H1 (cell line): ENCODE measurements around the gene TRAK1. TPM values are rescaled to one million over a fixed set of nuclear protein-coding genes. Genes with fewer than 3 reads are reported as not detected.

Experiments
- CTCF ChIA-PET: fragments of 300-600 bp; sonication (Branson Sonifier 250); formaldehyde crosslinking; loops from one replicate; lab custom pipeline; 2021; ENCODE audit not compliant: partially characterized antibody; lab: Charles Lee
- POLR2A ChIA-PET: fragments of 300-600 bp; sonication (Branson Sonifier 250); formaldehyde crosslinking; loops from one replicate; lab custom pipeline; 2021; ENCODE audit warnings: inconsistent platforms; ENCODE audit not compliant: partially characterized antibody; lab: Charles Lee
- DNase-seq, 2 experiments: peaks; one replicate each; pipeline versions ENCODE4 v3.0.0 to v3.0.0-alpha.2; 2010 to 2022; ENCODE audit warnings: low spot score in 2 of 2, low read depth in 1 of 2, mixed read lengths in 1 of 2
- FAIRE-seq: peaks from 2 replicates; lab custom pipeline; 2011; peaks lifted over from hg19 to GRCh38; lab: Jason Lieb, UNC
- H2AFZ ChIP-seq: 2 replicates; pipeline ENCODE4 v1.8.1; 2012; ENCODE audit warnings: low read length, inconsistent platforms
- H2AK5ac ChIP-seq: 2 replicates; pipeline ENCODE4 v1.6.1; 2013; ENCODE audit warnings: low read depth, low read length
- H2BK120ac ChIP-seq: replicated peaks from 2 replicates; pipeline ENCODE3; 2013; ENCODE audit warnings: low read depth, low read length, inconsistent platforms
- H2BK12ac ChIP-seq: 2 replicates; pipeline ENCODE4 v1.6.1; 2013; ENCODE audit warnings: low read depth, low read length
- H2BK15ac ChIP-seq: 2 replicates; pipeline ENCODE4 v1.6.1; 2013; ENCODE audit warnings: low read length
- H2BK20ac ChIP-seq: 2 replicates; pipeline ENCODE4 v1.6.1; 2013; ENCODE audit warnings: low read length
- H2BK5ac ChIP-seq: 2 replicates; pipeline ENCODE4 v1.6.1; 2013; ENCODE audit warnings: low read depth, low read length
- H3K14ac ChIP-seq: 2 replicates; pipeline ENCODE4 v1.6.1; 2013; ENCODE audit warnings: inconsistent platforms; ENCODE audit not compliant: insufficient read length
- H3K18ac ChIP-seq: 2 replicates; pipeline ENCODE4 v1.6.1; 2013; ENCODE audit warnings: low read length; ENCODE audit errors: extremely low read depth
- H3K23ac ChIP-seq: 2 replicates; pipeline ENCODE4 v1.6.1; 2013; ENCODE audit warnings: inconsistent platforms; ENCODE audit not compliant: insufficient read length
- H3K23me2 ChIP-seq: 2 replicates; pipeline ENCODE4 v1.6.1; 2013; ENCODE audit warnings: low read depth, low read length
- H3K27ac ChIP-seq: 2 replicates; pipeline ENCODE4 v1.6.1; 2011; ENCODE audit warnings: low read depth, low read length, inconsistent platforms
- H3K27me3 ChIP-seq, 4 experiments: replicated peaks in 1 of 4; 1 replicate in 1 of 4; 2 replicates in 3 of 4; pipeline versions ENCODE4 v1.6.1 to v1.8.1; 2011 to 2013; ENCODE audit warnings: low read length in 3 of 4, mild to moderate bottlenecking in 3 of 4, inconsistent platforms in 2 of 4, mixed read lengths in 2 of 4, moderate library complexity in 1 of 4; ENCODE audit not compliant: control insufficient read depth in 3 of 4, insufficient read depth in 3 of 4; ENCODE audit errors: extremely low read depth in 1 of 4
- H3K36me3 ChIP-seq, 4 experiments: 2 replicates each; pipeline versions ENCODE4 v1.6.1 to v1.8.1; 2011 to 2013; ENCODE audit warnings: mild to moderate bottlenecking in 4 of 4, low read length in 3 of 4, moderate library complexity in 2 of 4, control low read depth in 1 of 4, inconsistent platforms in 1 of 4; ENCODE audit not compliant: insufficient read depth in 4 of 4, control insufficient read depth in 2 of 4
- H3K4ac ChIP-seq: replicated peaks from 2 replicates; pipeline ENCODE3; 2013; ENCODE audit warnings: low read length, low read depth, mixed read lengths, inconsistent platforms; ENCODE audit not compliant: insufficient read length
- H3K4me1 ChIP-seq, 4 experiments: replicated peaks in 1 of 4; 1 replicate in 1 of 4; 2 replicates in 3 of 4; pipeline versions ENCODE4 v1.6.1 to v1.8.1; 2011 to 2013; ENCODE audit warnings: low read length in 3 of 4, inconsistent platforms in 2 of 4, mixed read lengths in 1 of 4; ENCODE audit not compliant: insufficient read depth in 4 of 4, control insufficient read depth in 3 of 4
- H3K4me2 ChIP-seq, 2 experiments: 2 replicates each; pipeline versions ENCODE4 v1.6.1 to v1.8.1; 2011 to 2013; ENCODE audit warnings: low read depth in 2 of 2, low read length in 2 of 2, control low read depth in 1 of 2, inconsistent platforms in 1 of 2, mild to moderate bottlenecking in 1 of 2; ENCODE audit not compliant: insufficient read depth in 1 of 2
- H3K4me3 ChIP-seq, 4 experiments: fragments of 200-600, 300-600 bp in 1 of 4; sonication (generic), shearing (Covaris generic), sonication (Bioruptor Twin) in 1 of 4; 2 replicates each; pipeline versions ENCODE4 v1.5.1 to v1.8.1; 2011 to 2016; ENCODE audit warnings: low read length in 4 of 4, low read depth in 3 of 4, control low read depth in 2 of 4, inconsistent platforms in 2 of 4, mild to moderate bottlenecking in 2 of 4, mixed read lengths in 1 of 4, moderate library complexity in 1 of 4; ENCODE audit not compliant: insufficient read depth in 2 of 4; ENCODE audit errors: extremely low read depth in 1 of 4
- H3K56ac ChIP-seq: replicated peaks from 2 replicates; pipeline ENCODE3; 2013; ENCODE audit warnings: low read depth, mild to moderate bottlenecking, mixed read lengths, low read length, inconsistent platforms; ENCODE audit not compliant: insufficient read length
- H3K79me1 ChIP-seq: 2 replicates; pipeline ENCODE4 v1.6.1; 2013; ENCODE audit warnings: low read depth, low read length, control low read depth
- H3K79me2 ChIP-seq, 2 experiments: 2 replicates each; pipeline versions ENCODE4 v1.6.1 to v1.8.1; 2012 to 2013; ENCODE audit warnings: low read length in 2 of 2, mild to moderate bottlenecking in 2 of 2, inconsistent platforms in 1 of 2; ENCODE audit not compliant: insufficient read depth in 2 of 2, control insufficient read depth in 1 of 2
- H3K9ac ChIP-seq, 4 experiments: replicated peaks in 1 of 4; 1 replicate in 1 of 4; 2 replicates in 3 of 4; pipeline versions ENCODE4 v1.6.1 to v1.8.1; 2011 to 2013; ENCODE audit warnings: low read depth in 3 of 4, low read length in 3 of 4, control low read depth in 2 of 4, mild to moderate bottlenecking in 2 of 4, moderate library complexity in 2 of 4, inconsistent platforms in 1 of 4; ENCODE audit errors: extremely low read depth in 1 of 4
- H3K9me3 ChIP-seq, 2 experiments: 2 replicates each; pipeline versions ENCODE4 v1.6.1 to v1.8.1; 2012 to 2013; ENCODE audit warnings: mild to moderate bottlenecking in 2 of 2, moderate library complexity in 2 of 2, control low read depth in 1 of 2, inconsistent platforms in 1 of 2, low read depth in 1 of 2, low read length in 1 of 2, mixed read lengths in 1 of 2; ENCODE audit not compliant: insufficient read depth in 2 of 2
- H4K20me1 ChIP-seq, 2 experiments: replicated peaks in 1 of 2; 2 replicates each; pipeline versions ENCODE3 to v1.8.1; 2011 to 2013; ENCODE audit warnings: inconsistent platforms in 2 of 2, low read length in 2 of 2, mild to moderate bottlenecking in 1 of 2; ENCODE audit not compliant: insufficient read depth in 2 of 2, control insufficient read depth in 1 of 2
- H4K5ac ChIP-seq: 2 replicates; pipeline ENCODE4 v1.6.1; 2013; ENCODE audit warnings: low read length, low read depth, mixed read lengths, inconsistent platforms; ENCODE audit not compliant: insufficient read length
- H4K8ac ChIP-seq: 2 replicates; pipeline ENCODE4 v1.8.0; 2013; ENCODE audit warnings: mild to moderate bottlenecking, moderate library complexity, low read length, inconsistent platforms; ENCODE audit not compliant: insufficient read depth; ENCODE audit errors: extremely low read depth
- H4K91ac ChIP-seq: replicated peaks from 2 replicates; pipeline ENCODE3; 2013; ENCODE audit warnings: low read length, mixed read lengths, inconsistent platforms; ENCODE audit not compliant: insufficient read length
- NRF1 ChIP-seq: IDR thresholded peaks from 2 replicates; pipeline ENCODE4 v1.6.1; 2011; ENCODE audit warnings: mild to moderate bottlenecking, low read depth, low read length, improper control_type of control experiment
- WGBS, 2 experiments: shearing (Covaris generic) in 1 of 2; methylation state at CpG; one replicate each; pipeline versions ENCODE4 v1.1.6 to v1.1.7; 2013 to 2015; ENCODE audit warnings: low lambda C conversion rate in 2 of 2, mixed read lengths in 2 of 2, inconsistent platforms in 1 of 2, low coverage in 1 of 2, missing lambda C conversion rate in 1 of 2; ENCODE audit not compliant: insufficient replicate concordance in 2 of 2, insufficient coverage in 1 of 2, insufficient read length in 1 of 2; ENCODE audit errors: extremely low coverage in 1 of 2, missing lambda C conversion rate in 1 of 2; 5-methylcytosine and 5-hydroxymethylcytosine counted together
- polyA plus RNA-seq, 7 experiments: library from polyadenylated mRNA; depleted of rRNA in 3 of 7; stranded (reverse) in 5 of 7; unstranded in 2 of 7; fragments of >200 nt in 5 of 7; fragments of 200-250 nt in 2 of 7; gene quantifications; 1 replicate in 5 of 7; 2 replicates in 1 of 7; 4 replicates in 1 of 7; pipeline versions ENCODE4 v1.2.1 to v1.2.3, GENCODE V29; 2011 to 2013; ENCODE audit warnings: missing spikeins in 2 of 7, mixed read lengths in 2 of 7
- total RNA-seq: library from RNA; stranded (reverse); fragmentation: NEBNext Ultra II Directional; extraction: Animal tissue kit (Norgen Biotek cat#: 25700); gene quantifications from 2 replicates; pipeline ENCODE4 v1.2.1, GENCODE V29; 2021

Gene TRAK1
- total and polyA plus RNA-seq, 2 of the 8 experiments (the other 6 are each of a cell fraction or from before 2014, with no cell fraction given), result 21.3 to 32.7 TPM

DNA sequence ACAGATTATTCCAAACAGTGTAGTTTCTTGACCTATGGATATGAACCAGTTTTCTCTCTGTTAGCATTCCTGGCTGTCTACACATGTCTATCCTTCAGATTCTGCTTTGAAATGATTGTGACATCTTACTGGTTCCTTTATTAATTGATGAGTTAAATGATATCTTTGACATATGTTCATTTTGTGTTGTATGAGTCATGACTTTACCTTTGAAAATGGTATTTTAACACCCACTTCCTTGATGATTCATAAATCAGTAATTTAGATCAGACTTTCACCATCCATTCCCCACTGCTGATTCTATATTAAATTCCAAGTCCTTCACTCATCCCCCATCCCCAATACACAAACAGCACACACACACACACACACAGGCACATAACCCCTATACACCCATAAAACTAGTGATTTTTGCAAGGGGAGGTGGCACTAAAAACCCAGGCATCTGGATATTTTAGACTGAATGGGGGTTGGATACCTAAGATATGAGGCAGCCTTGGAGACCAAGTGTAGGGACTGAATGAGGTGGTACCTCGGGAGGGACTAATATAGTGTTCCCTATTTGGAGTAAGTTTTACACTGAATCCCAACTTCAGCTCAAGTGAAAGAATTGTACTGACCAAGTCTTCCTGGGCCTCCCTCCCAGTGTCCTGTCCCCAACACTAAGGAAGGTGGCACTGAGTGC is 165.1 kb downstream of the TRAK1 start:
- no peak overlapping the region for H2BK20ac ChIP-seq
- no peak overlapping the region for H3K4ac ChIP-seq
- H3K79me1 ChIP-seq, result no peaks in the 10 kb centered on the region
- TF ChIP-seq NRF1, result no peak
- H3K79me2 ChIP-seq, result no peaks in the 10 kb centered on the region
- H4K20me1 ChIP-seq, result no peaks in the 10 kb centered on the region
- FAIRE-seq, result no peak
- H2AK5ac ChIP-seq, result no peak overlapping the region
- no peak overlapping the region for H3K4me2 ChIP-seq
- no peak overlapping the region for H4K8ac ChIP-seq
- H3K27me3 ChIP-seq, result no peaks in the 10 kb centered on the region
- H3K56ac ChIP-seq, result no peak overlapping the region
- H3K27ac ChIP-seq, result no peak overlapping the region
- no peak overlapping the region for H3K4me3 ChIP-seq
- no peaks in the 10 kb centered on the region for H3K9me3 ChIP-seq
- no peak overlapping the region for H2BK5ac ChIP-seq
- H2AFZ ChIP-seq, result no peak overlapping the region
- no peak for DNase-seq
- H3K9ac ChIP-seq, result no peak overlapping the region
- POLR2A ChIA-PET, result no interaction called here
- WGBS, 2 experiments, result 90% methylated on average over 1 of the region's 1 CpG; no CpG with 5 or more reads in 1 of the 2 experiments
- no peaks in the 10 kb centered on the region for H3K4me1 ChIP-seq
- CTCF ChIA-PET, result interaction anchor here (1.0 to 8.2 kb wide), 4 partner anchors 8 to 280 kb away, joined by 3 to 68 read pairs (median 13); no protein-coding TSS in a partner anchor
- no peak overlapping the region for H4K91ac ChIP-seq
- H2BK15ac ChIP-seq, result no peak overlapping the region
- no peak overlapping the region for H4K5ac ChIP-seq
- H3K36me3 ChIP-seq, result no peaks in the 10 kb centered on the region
- no peak overlapping the region for H2BK12ac ChIP-seq
- no peaks in the 10 kb centered on the region; the same call in 1 of the 2 replicates for H3K23me2 ChIP-seq
- H3K14ac ChIP-seq, result no peak overlapping the region
- H3K18ac ChIP-seq, result no peak overlapping the region
- no peak overlapping the region for H2BK120ac ChIP-seq
- no peak overlapping the region for H3K23ac ChIP-seq
